ENCODE measurements around the gene TSPAN9. TPM values are rescaled to one million over a fixed set of nuclear protein-coding genes. Genes with fewer than 3 reads are reported as not detected.

TSPAN9 gene
- total RNA-seq, 4 donors from 2014 or later = 13.7 to 35.4 (median 26.7) TPM

GRCh38 chr12:3192221-3192620 lies 115.0 kb downstream of the TSPAN9 start:
- WGBS = 96% methylated on average over 10 of the region's 10 CpGs
- intact Hi-C loops (cut with DNase I) = no loop called here
- TF ChIP-seq CTCF (IDR thresholded peaks at IDR 0.05) (no peak), POLR2A (IDR thresholded peaks at IDR 0.05; ENCODE audit: low read depth) (no peak), POLR2AphosphoS5 (IDR thresholded peaks at IDR 0.05) (no peak), EP300 (IDR thresholded peaks at IDR 0.05) (no peak)
- no peaks in the 10 kb centered on the region for H3K36me3 ChIP-seq
- H3K27ac ChIP-seq (replicated peaks in 1 of 4) = no peak overlapping the region
- no peaks in the 10 kb centered on the region for H3K9me3 ChIP-seq
- H3K27me3 ChIP-seq = no peaks in the 10 kb centered on the region
- H3K4me1 ChIP-seq = peaks cover 0 to 37% (median 4%) of the 10 kb centered on the region in 4 donors
- no peak for DNase-seq (ENCODE audit: extremely low spot score)
- H3K4me3 ChIP-seq = no peak overlapping the region

GRCh38 chr12:3193131-3193530 lies 116.0 kb downstream of the TSPAN9 start:
- TF ChIP-seq POLR2AphosphoS5 (IDR thresholded peaks at IDR 0.05) = no peak
- no peak for TF ChIP-seq POLR2A (IDR thresholded peaks at IDR 0.05; ENCODE audit: low read depth)
- no peak for TF ChIP-seq CTCF (IDR thresholded peaks at IDR 0.05)
- no peak for TF ChIP-seq EP300 (IDR thresholded peaks at IDR 0.05)
- intact Hi-C loops (cut with DNase I) = no loop called here
- no peak for DNase-seq (ENCODE audit: extremely low spot score)
- no peaks in the 10 kb centered on the region for H3K9me3 ChIP-seq
- no peak overlapping the region for H3K27ac ChIP-seq (replicated peaks in 1 of 4)
- H3K4me1 ChIP-seq = peaks cover 0 to 30% (median 2%) of the 10 kb centered on the region in 4 donors
- 98% methylated on average over 7 of the region's 7 CpGs for WGBS
- no peaks in the 10 kb centered on the region for H3K36me3 ChIP-seq
- H3K4me3 ChIP-seq = no peak overlapping the region
- no peaks in the 10 kb centered on the region for H3K27me3 ChIP-seq

- Histone ChIP-seq H3K9me3 (no peaks in the 10 kb centered on the region), H3K27me3 (no peaks in the 10 kb centered on the region), H3K36me3 (no peaks in the 10 kb centered on the region), H3K4me1 (peaks cover 0 to 25% (median 1%) of the 10 kb centered on the region in 4 donors), H3K4me3 (no peak overlapping the region), H3K27ac (replicated peaks in 1 of 4) (no peak overlapping the region)
- intact Hi-C loops (cut with DNase I) = no loop called here
- WGBS = 77% methylated on average over 5 of the region's 5 CpGs
- DNase-seq (ENCODE audit: extremely low spot score) = no peak
- TF ChIP-seq CTCF (IDR thresholded peaks at IDR 0.05) = no peak
- TF ChIP-seq POLR2A (IDR thresholded peaks at IDR 0.05; ENCODE audit: low read depth) = no peak
These were observed 116.6 kb downstream of the TSPAN9 start for GRCh38 chr12:3193755-3194154.

GRCh38 chr12:3195337-3195736 lies 118.2 kb downstream of the TSPAN9 start:
- Histone ChIP-seq H3K4me1 (peaks cover 13 to 18% (median 17%) of the 10 kb centered on the region in 4 donors), H3K36me3 (no peaks in the 10 kb centered on the region), H3K27ac (replicated peaks in 1 of 4) (no peak overlapping the region), H3K9me3 (no peaks in the 10 kb centered on the region), H3K27me3 (peaks cover 0 to 9% (median 0%) of the 10 kb centered on the region in 4 donors), H3K4me3 (no peak overlapping the region)
- no peak for DNase-seq (ENCODE audit: extremely low spot score)
- WGBS = 92% methylated on average over 3 of the region's 3 CpGs
- TF ChIP-seq CTCF (IDR thresholded peaks at IDR 0.05) = no peak
- no peak for TF ChIP-seq EP300 (IDR thresholded peaks at IDR 0.05)
- TF ChIP-seq POLR2A (IDR thresholded peaks at IDR 0.05; ENCODE audit: low read depth) = no peak
- no peak for TF ChIP-seq POLR2AphosphoS5 (IDR thresholded peaks at IDR 0.05)
- intact Hi-C loops (cut with DNase I) = no loop called here

GRCh38 chr12:3195859-3196483 lies 118.8 kb downstream of the TSPAN9 start:
- Histone ChIP-seq H3K4me1 (peaks cover 20 to 24% (median 22%) of the 10 kb centered on the region in 4 donors), H3K9me3 (no peaks in the 10 kb centered on the region), H3K27me3 (peaks cover 0 to 9% (median 0%) of the 10 kb centered on the region in 4 donors), H3K36me3 (no peaks in the 10 kb centered on the region), H3K4me3 (no peak overlapping the region), H3K27ac (replicated peaks in 1 of 4) (no peak overlapping the region)
- DNase-seq (ENCODE audit: extremely low spot score) = no peak
- WGBS = 90% methylated on average over 14 of the region's 14 CpGs
- no peak for TF ChIP-seq EP300 (IDR thresholded peaks at IDR 0.05)
- TF ChIP-seq CTCF (IDR thresholded peaks at IDR 0.05) = no peak
- TF ChIP-seq POLR2A (IDR thresholded peaks at IDR 0.05; ENCODE audit: low read depth) = no peak
- TF ChIP-seq POLR2AphosphoS5 (IDR thresholded peaks at IDR 0.05) = no peak
- intact Hi-C loops (cut with DNase I) = no loop called here
